GM12878 (cell line): Measurements from ENCODE around the gene CMTM5. TPM values are rescaled to one million over a fixed set of nuclear protein-coding genes. Genes with fewer than 3 reads are reported as not detected.
A peak's percentile ranks its signal among the peaks of the same experiment; 100 is the strongest.

Experiments used
- ATAC-seq: fragments of 200-7000 bp; cut with Tn5 transposase; 3 replicates; pipeline ENCODE4 v1.9.1; 2020; ENCODE audit warnings: mild to moderate bottlenecking, moderate library complexity
- BruUV-seq: library from RNA; stranded (reverse); fragments of 400-500 nt; replicated peaks from 2 replicates; lab custom pipeline; 2021; lab: Mats Ljungman, UMichigan
- CTCF ChIA-PET: fragments of 300-600 bp; sonication (Branson Sonifier 250); formaldehyde crosslinking; extraction: SDS; loops from one replicate; lab custom pipeline; 2021; ENCODE audit warnings: inconsistent platforms; lab: Yijun Ruan, JAX
- POLR2A ChIA-PET: fragments of 350-600 bp; formaldehyde crosslinking; extraction: SDS; loops from one replicate; lab custom pipeline; 2021; ENCODE audit warnings: inconsistent platforms; lab: Charles Lee
- RAD21 ChIA-PET: fragments of 300-600 bp; sonication (Branson Sonifier 250); formaldehyde crosslinking; loops from one replicate; lab custom pipeline; 2023; ENCODE audit warnings: antibody characterized with exemption; ENCODE audit not compliant: unreplicated experiment; lab: Charles Lee
- SMC1A ChIA-PET: fragments of 300-600 bp; sonication (Branson Sonifier 250); formaldehyde crosslinking; loops from one replicate; lab custom pipeline; 2023; ENCODE audit not compliant: unreplicated experiment, uncharacterized antibody; lab: Charles Lee
- DNase-seq: peaks from one replicate; pipeline ENCODE4 v3.0.0-alpha.2; 2011; ENCODE audit warnings: low read depth, low spot score
- FAIRE-seq: peaks from 3 replicates; lab custom pipeline; 2011; peaks lifted over from hg19 to GRCh38; lab: Jason Lieb, UNC
- H2AFZ ChIP-seq: 2 replicates; pipeline ENCODE4 v1.6.0; 2011; ENCODE audit warnings: low read depth, low read length, control low read depth; ENCODE audit not compliant: control insufficient read depth
- H3K27ac ChIP-seq: 2 replicates; pipeline ENCODE4 v1.5.1; 2011; ENCODE audit warnings: control low read depth; ENCODE audit not compliant: control insufficient read depth, insufficient read depth
- H3K27me3 ChIP-seq, 2 experiments: replicated peaks in 1 of 2; 2 replicates each; pipeline versions ENCODE4 v1.6.0 to v1.6.1; 2011; ENCODE audit warnings: low read length in 1 of 2; ENCODE audit not compliant: control insufficient read depth in 2 of 2, insufficient read depth in 2 of 2
- H3K36me3 ChIP-seq, 2 experiments: 2 replicates each; pipeline ENCODE4 v1.5.1; 2011; ENCODE audit warnings: low read length in 1 of 2; ENCODE audit not compliant: control insufficient read depth in 2 of 2, insufficient read depth in 2 of 2
- H3K4me1 ChIP-seq: 2 replicates; pipeline ENCODE4 v1.6.1; 2011; ENCODE audit warnings: mild to moderate bottlenecking, low read length, moderate library complexity, mixed read lengths; ENCODE audit not compliant: control insufficient read depth, insufficient read depth
- H3K4me2 ChIP-seq: 2 replicates; pipeline ENCODE4 v1.6.0; 2011; ENCODE audit warnings: control low read depth; ENCODE audit not compliant: control insufficient read depth, insufficient read depth
- H3K4me3 ChIP-seq: fragments of 200-600 bp; sonication (generic); 2 replicates; pipeline ENCODE4 v1.5.1; 2016
- H3K79me2 ChIP-seq: 2 replicates; pipeline ENCODE4 v1.6.0; 2011; ENCODE audit warnings: low read length; ENCODE audit not compliant: control insufficient read depth, insufficient read depth
- H3K9ac ChIP-seq: 2 replicates; pipeline ENCODE4 v1.8.0; 2011; ENCODE audit warnings: low read length, control low read depth, mixed read lengths; ENCODE audit not compliant: control insufficient read depth, insufficient read depth
- H3K9me3 ChIP-seq: replicated peaks from 3 replicates; pipeline ENCODE4 v1.5.1; 2011; ENCODE audit warnings: mild to moderate bottlenecking, low read length; ENCODE audit not compliant: control insufficient read depth, insufficient read depth
- H4K20me1 ChIP-seq: 2 replicates; pipeline ENCODE4 v1.6.0; 2011; ENCODE audit not compliant: control insufficient read depth, insufficient read depth
- ASH2L ChIP-seq: fragments of 300-600, 200-600 bp; sonication (generic); IDR thresholded peaks from 2 replicates; pipeline ENCODE4 v1.6.1; 2017; ENCODE audit warnings: low read depth, mild to moderate bottlenecking, borderline replicate concordance
- BRCA1 ChIP-seq: IDR thresholded peaks from 2 replicates; pipeline ENCODE4 v1.6.1; 2011; ENCODE audit warnings: low read depth, low read length, improper control_type of control experiment
- CHD2 ChIP-seq: IDR thresholded peaks from 2 replicates; pipeline ENCODE4 v1.6.1; 2011; ENCODE audit warnings: low read depth, low read length, improper control_type of control experiment, borderline replicate concordance
- CREB1 ChIP-seq: IDR thresholded peaks from 2 replicates; pipeline ENCODE4 v1.6.1; 2012; ENCODE audit warnings: low read depth, mild to moderate bottlenecking, inconsistent platforms
- EED ChIP-seq: sonication (generic); IDR thresholded peaks from 2 replicates; pipeline ENCODE4 v1.6.1; 2016; ENCODE audit warnings: antibody characterized with exemption, low read depth
- EP300 ChIP-seq, 2 experiments: fragments of 150-350 bp in 1 of 2; IDR thresholded peaks; 2 replicates each; pipeline ENCODE4 v1.6.1; 2011 to 2012; ENCODE audit warnings: low read depth in 2 of 2, low read length in 2 of 2, borderline replicate concordance in 1 of 2, improper control_type of control experiment in 1 of 2, inconsistent platforms in 1 of 2; ENCODE audit not compliant: control insufficient read depth in 1 of 2
- ETV6 ChIP-seq, 2 experiments: fragments of 450-650 bp in 1 of 2; IDR thresholded peaks in 1 of 2; conservative IDR thresholded peaks in 1 of 2; 2 replicates each; pipeline ENCODE4 v1.6.1; 2014; ENCODE audit warnings: antibody characterized with exemption in 1 of 2, borderline replicate concordance in 1 of 2, low read depth in 1 of 2, mild to moderate bottlenecking in 1 of 2, moderate library complexity in 1 of 2
- MEF2A ChIP-seq: IDR thresholded peaks from 2 replicates; pipeline ENCODE4 v1.6.1; 2011; ENCODE audit warnings: low read depth, mild to moderate bottlenecking, low read length, moderate library complexity; ENCODE audit not compliant: insufficient read depth
- NFIC ChIP-seq: IDR thresholded peaks from 2 replicates; pipeline ENCODE4 v1.6.1; 2012; ENCODE audit warnings: low read depth, mild to moderate bottlenecking, inconsistent platforms, low read length, moderate library complexity
- NRF1 ChIP-seq: conservative IDR thresholded peaks from 2 replicates; pipeline ENCODE4 v1.6.1; 2011; ENCODE audit warnings: mild to moderate bottlenecking, low read depth, low read length, improper control_type of control experiment
- RCOR1 ChIP-seq: conservative IDR thresholded peaks from 2 replicates; pipeline ENCODE4 v1.6.1; 2012; ENCODE audit warnings: low read depth, low read length, improper control_type of control experiment
- RELA ChIP-seq: fragments of 450-650 bp; IDR thresholded peaks from 2 replicates; pipeline ENCODE4 v1.8.0; 2014; ENCODE audit warnings: borderline replicate concordance; ENCODE audit not compliant: partially characterized antibody
- SREBF1 ChIP-seq: IDR thresholded peaks from 2 replicates; pipeline ENCODE4 v1.6.1; 2012; ENCODE audit warnings: mild to moderate bottlenecking, low read length
- TBL1XR1 ChIP-seq: IDR thresholded peaks from 2 replicates; pipeline ENCODE4 v1.6.1; 2012; ENCODE audit warnings: low read depth, low read length, improper control_type of control experiment
- ZBED1 ChIP-seq: IDR thresholded peaks from 2 replicates; pipeline ENCODE4 v1.6.1; 2016; ENCODE audit warnings: borderline replicate concordance
- ZNF384 ChIP-seq: IDR thresholded peaks from 2 replicates; pipeline ENCODE4 v1.6.1; 2012; ENCODE audit warnings: low read depth, mild to moderate bottlenecking, low read length, improper control_type of control experiment, borderline replicate concordance
- WGBS: methylation state at CpG from one replicate; pipeline ENCODE4 v1.1.6; 2016; ENCODE audit warnings: low lambda C conversion rate; ENCODE audit not compliant: insufficient replicate concordance, insufficient coverage; ENCODE audit errors: missing lambda C conversion rate; 5-methylcytosine and 5-hydroxymethylcytosine counted together
- in situ Hi-C: fragments of 300-500 bp; cut with MboI; formaldehyde crosslinking; loops from 9 replicates; pipeline ENCODE4 v1.14.3; 2018; ENCODE audit warnings: mixed read lengths
- intact Hi-C: fragments of 100-400 bp; cut with micrococcal nuclease; formaldehyde crosslinking; loops from one replicate; pipeline ENCODE4 v1.14.2; 2022; ENCODE audit not compliant: unreplicated experiment
- polyA plus RNA-seq, 11 experiments: library from polyadenylated mRNA; depleted of rRNA in 4 of 11; unstranded in 6 of 11; stranded (reverse) in 5 of 11; fragments of >200 nt; fragmentation: Nextera tagmentation in 4 of 11; fragmentation: Illumina TruSeq in 1 of 11; extraction: Ambion mirVana in 4 of 11; extraction: Trizol in 1 of 11; gene quantifications; 1 replicate in 1 of 11; 2 replicates in 10 of 11; pipeline versions ENCODE4 v1.2.1 to v1.2.3, GENCODE V29; 2011 to 2016; ENCODE audit warnings: inconsistent platforms in 2 of 11, missing spikeins in 2 of 11, low read depth in 1 of 11
- total RNA-seq, 4 experiments: library from RNA; depleted of rRNA in 3 of 4; stranded (reverse); fragments of >200 nt in 3 of 4; fragmentation: Illumina TruSeq in 1 of 4; extraction: Trizol in 1 of 4; gene quantifications; 2 replicates each; pipeline versions ENCODE4 v1.2.1 to v1.2.3, GENCODE V29; 2013 to 2021
- TF ChIP-seq, protein P1 (sequence below): fragments of 450-650 bp; IDR thresholded peaks from 2 replicates; pipeline ENCODE4 v1.6.1; 2016; ENCODE audit warnings: mild to moderate bottlenecking

Gene CMTM5
- total and polyA plus RNA-seq, 10 of the 15 experiments (the other 5 are each of a cell fraction or from before 2014, with no cell fraction given) = not detected

DNA sequence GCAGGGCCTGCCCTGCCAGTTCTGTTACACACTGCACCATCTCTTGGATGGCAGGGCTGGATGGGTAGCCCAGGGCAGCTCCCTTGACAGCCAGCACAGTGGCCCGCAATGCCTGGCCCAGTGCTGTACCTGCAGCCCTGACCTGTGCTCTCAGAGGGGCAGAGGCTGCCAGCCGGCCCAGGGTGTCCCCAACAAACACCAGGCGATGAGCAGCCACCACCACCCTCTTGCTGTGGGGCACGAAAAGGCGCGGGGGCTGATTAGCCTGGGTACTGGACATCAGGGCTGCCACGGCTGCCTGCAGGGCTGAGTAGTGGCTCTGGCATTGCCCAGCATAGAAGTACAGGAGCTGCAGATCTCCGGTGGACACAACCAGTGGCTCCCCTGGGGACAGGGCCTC, 19.6 kb upstream of the CMTM5 start:
- CTCF ChIA-PET = interaction anchor here (0.7 kb wide), 1 partner anchor 422 kb away, joined by 3 read pairs; no protein-coding TSS in a partner anchor
- Histone ChIP-seq H3K27me3 (peaks cover 3 to 5% of the 10 kb centered on the region in 2 experiments; a peak in 3 of 4 replicates), H3K36me3 (no peaks in the 10 kb centered on the region), H4K20me1 (no peaks in the 10 kb centered on the region), H3K4me3 (no peak overlapping the region), H3K79me2 (no peaks in the 10 kb centered on the region), H3K27ac (no peak overlapping the region), H3K9ac (no peak overlapping the region)
- 27% methylated on average over 8 of the region's 8 CpGs for WGBS
- ATAC-seq (no peak), FAIRE-seq (no peak)
- no peak for TF ChIP-seq RELA
- TF ChIP-seq ZBED1 = no peak
- TF ChIP-seq CHD2 = no peak
- no peak for TF ChIP-seq RCOR1
- TF ChIP-seq, all 136 proteins: peak for 0
- intact Hi-C loops (no loop called here), in situ Hi-C loops (no loop called here)
- ChIA-PET SMC1A (no interaction called here), RAD21 (no interaction called here), POLR2A (no interaction called here)
- Histone ChIP-seq H2AFZ (no peak overlapping the region), H3K4me1 (no peaks in the 10 kb centered on the region), H3K9me3 (no peaks in the 10 kb centered on the region), H3K4me2 (no peak overlapping the region)
- no TSS peak for BruUV-seq
- no peak for DNase-seq

DNA sequence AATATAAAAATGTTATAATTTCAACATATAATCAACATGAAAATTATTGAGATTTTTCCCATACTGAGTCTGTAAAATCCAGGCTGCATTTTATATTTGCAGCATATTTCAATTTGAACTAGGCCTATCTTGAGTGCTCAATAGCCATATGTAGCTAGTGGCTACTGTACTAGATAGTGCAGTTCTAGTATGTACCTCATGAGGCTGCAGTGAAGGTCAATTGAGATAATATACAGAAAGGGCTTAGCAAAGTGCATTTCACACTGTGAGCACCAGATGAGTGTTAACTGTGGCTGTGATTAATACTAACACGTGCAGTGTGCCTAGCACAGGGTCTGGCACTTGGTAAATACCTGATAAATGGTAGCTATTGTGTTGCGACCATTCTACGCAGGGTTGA, 18.8 kb upstream of the CMTM5 start:
- Histone ChIP-seq H3K27ac (no peak overlapping the region), H3K4me2 (no peak overlapping the region), H3K9ac (no peak overlapping the region), H2AFZ (no peak overlapping the region), H3K36me3 (no peaks in the 10 kb centered on the region), H4K20me1 (no peaks in the 10 kb centered on the region), H3K4me3 (no peak overlapping the region), H3K79me2 (no peaks in the 10 kb centered on the region), H3K4me1 (no peaks in the 10 kb centered on the region), H3K27me3 (peaks cover 1 to 3% of the 10 kb centered on the region in 2 experiments; a peak in 2 of 4 replicates), H3K9me3 (no peaks in the 10 kb centered on the region)
- no peak for DNase-seq
- POLR2A ChIA-PET = no interaction called here
- RAD21 ChIA-PET = no interaction called here
- CTCF ChIA-PET = no interaction called here
- in situ Hi-C loops (no loop called here), intact Hi-C loops (no loop called here)
- FAIRE-seq = no peak
- SMC1A ChIA-PET = no interaction called here
- ATAC-seq = peak; percentile 46; the same call in 2 of the 3 replicates
- BruUV-seq = no TSS peak
- 0% methylated on average over 3 of the region's 3 CpGs for WGBS
- TF ChIP-seq CREB1 (no peak), TBL1XR1 (no peak), SREBF1 (no peak), ETV6 (conservative IDR thresholded peaks at IDR 0.05 in 1 of 2, IDR thresholded peaks at IDR 0.05 in 1 of 2; ENCODE audit: borderline replicate concordance in 1 of 2, low read depth in 1 of 2) (no peak), NRF1 (no peak), ZNF384 (no peak), EP300 (IDR thresholded peaks at IDR 0.05; ENCODE audit: borderline replicate concordance in 1 of 2, control insufficient read depth in 1 of 2, low read depth in 2 of 2, low read length in 2 of 2) (no peak), ASH2L (no peak), BRCA1 (no peak), MEF2A (no peak), NFIC (no peak), EED (no peak)
- TF ChIP-seq, protein P1, sequence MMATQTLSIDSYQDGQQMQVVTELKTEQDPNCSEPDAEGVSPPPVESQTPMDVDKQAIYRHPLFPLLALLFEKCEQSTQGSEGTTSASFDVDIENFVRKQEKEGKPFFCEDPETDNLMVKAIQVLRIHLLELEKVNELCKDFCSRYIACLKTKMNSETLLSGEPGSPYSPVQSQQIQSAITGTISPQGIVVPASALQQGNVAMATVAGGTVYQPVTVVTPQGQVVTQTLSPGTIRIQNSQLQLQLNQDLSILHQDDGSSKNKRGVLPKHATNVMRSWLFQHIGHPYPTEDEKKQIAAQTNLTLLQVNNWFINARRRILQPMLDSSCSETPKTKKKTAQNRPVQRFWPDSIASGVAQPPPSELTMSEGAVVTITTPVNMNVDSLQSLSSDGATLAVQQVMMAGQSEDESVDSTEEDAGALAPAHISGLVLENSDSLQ = no peak
